Measurements from ENCODE around the gene CBFA2T2.

The CBFA2T2 gene

DNA sequence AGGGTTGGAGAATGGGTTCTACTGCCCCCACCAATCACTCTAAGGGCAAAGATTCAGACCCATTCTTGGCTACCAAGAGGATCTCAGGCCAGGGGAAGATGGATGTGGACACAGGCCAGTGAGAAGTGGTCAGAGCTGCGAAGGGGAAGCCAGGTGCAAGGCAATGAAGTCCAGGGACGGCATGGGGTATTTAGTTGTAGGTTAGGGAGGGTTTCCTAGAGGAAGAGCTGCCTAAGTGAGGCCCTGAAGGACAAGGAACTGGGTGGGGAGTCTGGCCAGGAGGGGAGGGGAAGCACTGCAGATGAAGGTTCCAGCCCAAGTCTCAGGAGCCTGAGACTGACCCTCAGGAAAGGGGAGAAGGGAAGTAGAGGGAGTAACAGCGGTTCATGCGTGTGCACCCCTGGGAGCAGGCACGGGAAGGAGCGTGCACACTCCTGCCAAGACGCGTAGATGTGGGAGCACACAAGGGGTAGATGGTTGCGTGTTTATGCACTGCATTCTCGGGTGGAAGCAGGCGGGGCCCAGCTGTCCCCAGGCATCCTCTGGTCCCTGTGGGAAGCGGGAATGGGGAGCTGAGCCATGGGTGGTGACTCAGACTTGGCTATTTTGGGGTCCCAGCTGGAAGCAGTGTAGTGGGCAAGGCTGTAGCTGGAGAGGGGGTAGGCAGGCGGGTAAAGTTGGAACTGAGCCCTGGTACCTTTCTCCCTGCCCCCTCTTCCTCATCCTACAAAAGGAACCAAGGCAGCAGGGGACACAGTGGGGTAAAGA, 180.2 kb downstream of the CBFA2T2 start:
- DNase-seq, result peak; percentile 19

DNA sequence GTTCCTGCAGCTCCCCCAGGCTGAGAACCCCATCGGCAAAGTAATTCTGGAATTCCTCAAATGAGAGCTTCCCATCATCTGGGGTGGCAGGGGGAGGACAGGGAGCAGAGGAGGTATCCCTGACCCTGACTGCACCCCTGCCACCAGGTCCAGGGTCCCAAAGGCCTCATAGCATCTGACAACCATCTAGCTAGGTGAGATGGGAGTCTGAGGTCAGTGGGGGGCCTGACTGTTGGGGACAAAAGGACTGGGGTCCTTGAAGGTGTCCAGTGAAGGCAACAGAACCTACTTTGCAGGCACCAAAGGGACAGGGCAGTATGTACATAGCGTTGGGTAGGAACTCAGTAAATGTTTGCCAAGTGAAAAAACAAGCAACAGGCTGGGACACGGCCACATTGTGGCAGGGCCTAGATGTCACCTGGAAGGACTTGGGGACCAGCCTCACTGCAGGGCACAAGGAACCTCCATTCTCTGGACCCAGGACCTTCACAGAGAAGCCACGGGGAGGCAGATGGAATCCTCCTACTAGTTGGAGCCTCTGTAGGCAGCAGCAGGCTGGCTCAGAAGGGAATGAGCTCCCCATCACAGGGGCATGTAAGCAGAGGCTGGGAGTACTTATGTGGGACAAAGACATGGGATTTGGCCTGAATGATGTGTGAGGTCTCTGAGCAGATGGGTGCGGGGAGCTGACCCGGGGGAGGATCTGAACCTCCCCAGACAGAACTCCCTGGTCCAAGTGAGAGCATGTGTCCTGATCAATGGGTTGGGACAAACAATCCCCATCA, 181.0 kb downstream of the CBFA2T2 start:
- DNase-seq, result peak; percentile 16

DNA sequence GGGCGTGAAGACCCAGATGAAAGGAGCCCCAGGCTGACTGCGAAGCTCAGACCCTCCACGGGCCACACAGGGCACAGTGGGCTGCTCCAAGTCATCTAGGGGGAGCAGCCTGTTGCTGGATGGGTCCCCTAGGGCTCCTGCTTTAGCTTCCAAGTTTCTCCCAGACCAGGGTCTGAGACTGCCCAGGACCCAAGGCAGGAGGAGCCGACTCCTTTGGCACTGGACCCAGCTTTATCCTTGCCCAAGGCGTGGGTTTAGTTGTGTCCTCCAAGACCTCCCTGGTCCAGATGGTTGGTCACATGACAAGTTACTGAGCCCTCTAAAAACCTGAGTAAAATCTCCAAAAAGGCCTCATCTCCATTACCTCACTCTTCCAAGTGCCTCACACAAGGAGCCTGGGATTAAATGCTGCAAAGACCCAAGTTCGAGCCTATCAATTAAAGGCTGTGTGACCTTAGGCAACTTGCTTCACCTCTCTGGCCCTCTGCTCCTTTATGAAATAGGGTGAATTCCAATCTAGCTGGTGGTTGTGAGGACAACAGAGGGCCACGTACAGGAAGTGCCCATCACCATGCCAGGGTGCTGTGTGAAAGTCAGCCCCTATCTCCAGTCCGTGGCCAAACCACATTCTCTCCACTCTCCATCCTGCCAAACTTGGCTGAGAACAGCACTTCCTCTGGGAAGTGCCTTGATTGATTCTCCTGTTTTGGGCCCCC, 181.8 kb downstream of the CBFA2T2 start:
- peak; percentile 17 for DNase-seq

DNA sequence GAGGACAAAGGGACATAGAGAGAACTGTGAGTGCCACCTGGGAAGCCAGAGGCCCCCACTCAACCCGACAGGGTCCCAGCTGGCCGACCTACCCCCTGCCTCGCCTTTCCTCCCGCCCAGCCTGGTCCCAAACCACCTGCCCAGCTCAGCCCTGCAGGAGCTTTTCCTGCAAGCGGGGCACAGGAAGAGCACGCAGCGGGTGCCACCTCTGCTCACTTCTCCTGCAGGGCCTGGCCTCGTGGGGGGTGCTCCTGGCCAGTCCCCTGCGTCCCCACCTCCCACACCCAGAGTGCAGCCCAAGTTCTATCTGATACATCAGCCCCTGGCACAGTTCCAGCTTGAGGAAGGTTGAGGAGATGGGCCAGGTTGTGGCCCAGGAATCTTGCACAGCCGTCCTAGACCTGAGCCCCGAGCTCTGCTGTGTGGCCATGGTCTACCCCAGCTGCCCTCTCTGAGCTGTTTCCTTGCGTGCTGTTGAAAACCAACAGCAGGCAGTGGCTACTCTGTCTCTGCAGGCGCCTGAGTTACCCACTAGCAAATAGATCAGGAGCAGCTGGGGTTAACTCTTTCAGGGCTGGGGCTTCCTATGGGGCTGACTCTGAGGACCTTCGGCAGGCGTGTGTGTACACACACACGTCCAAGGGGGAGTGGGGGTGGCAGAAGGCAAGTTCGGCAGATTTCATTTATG, 182.7 kb downstream of the CBFA2T2 start:
- DNase-seq, result peak; percentile 35

DNA sequence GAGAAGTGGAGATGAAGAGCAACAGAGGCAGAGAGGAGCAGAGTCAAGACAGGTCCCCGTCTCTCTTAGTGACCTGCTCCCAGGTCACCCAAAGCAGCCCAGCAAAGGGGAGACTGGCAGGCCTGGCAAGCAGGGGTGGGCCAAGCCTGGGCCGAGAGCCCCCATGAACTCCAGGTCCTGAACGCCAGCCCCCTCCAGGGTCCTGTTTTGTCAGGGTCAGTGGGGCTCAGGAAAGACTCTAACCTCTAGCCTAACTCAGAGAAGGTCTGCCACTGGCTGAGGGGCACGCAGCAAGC, 183.2 kb downstream of the CBFA2T2 start:
- peak; percentile 21 for DNase-seq

DNA sequence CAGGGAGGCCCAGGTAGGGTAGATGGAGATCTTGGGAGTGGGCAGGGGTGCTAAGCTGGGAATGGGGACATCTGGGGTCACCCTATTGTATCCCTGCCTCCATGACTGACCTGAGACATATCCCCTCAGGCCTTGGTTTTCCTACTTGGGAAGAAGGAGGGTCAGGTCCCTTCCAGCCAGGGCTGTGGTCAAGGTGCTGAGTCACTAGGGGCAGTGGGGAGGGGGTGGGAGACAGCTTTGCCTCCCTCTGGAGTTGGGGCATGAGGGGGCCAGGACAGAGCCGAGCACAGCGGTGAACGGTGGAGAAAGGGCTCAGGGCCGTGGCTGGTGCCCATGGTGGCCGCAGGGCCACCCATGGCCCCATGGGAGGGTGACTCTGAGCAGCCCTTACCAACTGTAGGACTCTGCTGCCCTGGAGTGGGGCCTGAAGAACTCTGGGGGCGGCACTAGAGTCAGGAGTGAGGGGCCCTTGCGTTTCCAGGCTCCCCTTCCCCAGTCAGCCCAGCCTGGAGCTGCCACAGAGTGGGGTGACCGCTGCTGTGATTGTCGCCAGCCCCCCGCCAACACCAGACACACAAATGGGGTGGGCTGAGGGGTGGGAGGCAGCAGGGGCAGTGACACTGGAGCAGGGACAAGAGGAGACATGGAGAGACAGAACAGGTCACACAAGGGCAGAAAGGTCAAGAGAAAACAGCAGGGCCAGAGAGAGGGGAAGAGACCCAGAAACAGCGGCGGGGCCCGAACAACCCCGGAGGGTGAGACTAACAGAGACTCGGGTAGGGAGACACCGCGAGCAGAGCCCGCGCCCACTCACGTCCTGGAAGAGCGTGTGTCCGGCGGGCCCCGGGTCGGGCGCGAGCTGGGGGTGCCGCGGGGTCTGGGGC, 183.8 kb downstream of the CBFA2T2 start:
- DNase-seq, result peak; percentile 39

DNA sequence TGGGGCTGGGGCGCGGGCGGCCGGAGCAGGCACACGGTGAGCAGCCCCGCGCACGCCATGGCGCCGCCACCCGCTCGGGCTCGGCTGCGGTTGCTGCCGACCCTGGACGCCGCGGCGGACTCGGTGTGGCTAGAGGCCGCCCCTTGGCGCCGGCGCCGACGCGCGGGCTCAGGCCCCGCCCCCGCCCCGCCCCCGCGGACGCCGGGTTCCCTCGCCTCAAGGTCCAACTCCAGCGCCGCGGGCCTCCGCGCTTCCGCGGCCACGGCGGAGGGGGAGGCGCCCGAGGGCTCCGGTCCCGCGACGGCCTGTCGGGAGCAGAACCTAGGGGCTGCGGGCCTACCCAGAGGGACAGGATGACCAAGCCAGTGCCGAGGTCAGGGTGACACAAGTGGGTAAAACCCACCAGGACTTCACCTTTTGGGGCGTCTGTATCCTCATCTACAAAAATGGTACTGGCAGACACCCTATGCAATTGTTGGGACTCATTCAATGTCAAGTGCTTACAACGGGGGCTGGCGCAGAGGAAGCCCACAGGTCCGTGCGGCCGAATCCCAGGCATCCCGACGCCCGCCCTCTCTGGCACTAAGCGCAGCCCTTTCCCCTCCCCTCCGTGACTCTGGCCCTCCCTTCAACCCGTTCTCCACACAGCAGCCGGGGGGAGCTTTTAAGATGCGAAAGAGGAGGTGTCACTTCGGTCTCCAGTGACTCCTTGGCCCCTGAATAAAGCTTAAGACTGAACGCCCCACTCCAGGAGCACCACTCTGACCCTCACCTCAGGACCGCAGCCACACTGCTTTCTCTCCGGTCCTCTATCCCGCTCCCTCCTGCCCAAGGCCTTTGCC, 184.6 kb downstream of the CBFA2T2 start, which contains the start of gene NECAB3:
Gene NECAB3 (minus strand): TSS at position 135 of the 842 bp plus-strand sequence. CDS start 76 bp downstream, at position 59.
- peak; percentile 88 for DNase-seq

DNA sequence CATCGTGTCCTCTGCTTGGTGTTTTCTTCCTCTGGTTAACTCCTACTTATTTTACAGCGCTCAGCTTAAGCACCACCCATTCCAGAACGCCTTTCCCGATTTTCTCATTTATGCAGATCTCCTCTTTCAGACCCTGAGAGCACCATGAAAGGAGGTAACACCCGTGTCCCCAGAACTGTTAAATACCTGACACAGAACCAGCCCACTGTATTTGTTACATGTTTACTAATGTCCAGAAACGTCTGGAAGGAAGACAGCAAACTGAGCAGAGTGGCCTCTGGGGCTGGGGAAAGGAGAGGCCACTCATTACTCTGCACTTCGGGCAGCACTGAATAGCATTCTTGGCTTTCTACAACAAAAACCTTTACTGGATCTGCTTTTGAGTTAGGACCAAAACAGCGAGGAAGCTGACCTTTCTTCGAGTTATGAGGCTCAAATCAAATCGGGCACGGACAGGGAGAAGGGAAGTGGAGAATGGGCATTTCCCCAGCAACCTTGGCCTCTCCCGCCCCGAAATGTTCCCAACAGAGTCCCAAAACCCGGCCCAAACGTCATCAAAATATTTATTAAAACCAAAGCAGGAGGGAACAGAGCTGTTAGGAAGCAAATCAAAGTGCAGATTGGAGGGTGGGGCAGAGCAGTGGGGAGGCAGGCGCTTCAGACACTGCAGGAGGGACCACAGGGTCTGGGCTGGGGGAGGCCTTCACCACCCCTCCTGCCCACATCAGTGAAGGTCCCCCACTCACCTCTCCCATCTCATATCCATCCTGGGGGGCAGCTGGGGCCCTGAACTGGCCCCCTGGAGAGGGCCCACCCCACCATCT, 185.5 kb downstream of the CBFA2T2 start:
- peak; percentile 27 for DNase-seq

DNA sequence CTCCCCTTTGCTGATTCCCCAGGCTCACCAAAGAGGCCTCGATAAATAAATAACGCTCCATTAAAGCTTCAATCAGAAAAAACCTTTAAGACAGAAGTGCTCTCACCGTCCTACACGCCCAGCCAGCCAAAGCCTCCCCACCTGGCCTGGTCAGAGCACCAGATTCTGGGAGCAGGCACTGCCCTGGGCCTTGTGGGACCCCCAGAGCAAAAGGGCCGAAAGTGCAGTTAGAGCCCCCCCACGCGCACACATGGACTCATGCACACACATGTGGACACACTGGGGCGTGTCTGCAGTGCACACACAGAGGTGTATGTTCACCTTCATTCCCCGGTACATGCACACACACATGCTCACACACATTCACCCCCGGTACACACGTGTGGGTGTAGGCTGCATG, 186.2 kb downstream of the CBFA2T2 start:
- peak; percentile 20 for DNase-seq

DNA sequence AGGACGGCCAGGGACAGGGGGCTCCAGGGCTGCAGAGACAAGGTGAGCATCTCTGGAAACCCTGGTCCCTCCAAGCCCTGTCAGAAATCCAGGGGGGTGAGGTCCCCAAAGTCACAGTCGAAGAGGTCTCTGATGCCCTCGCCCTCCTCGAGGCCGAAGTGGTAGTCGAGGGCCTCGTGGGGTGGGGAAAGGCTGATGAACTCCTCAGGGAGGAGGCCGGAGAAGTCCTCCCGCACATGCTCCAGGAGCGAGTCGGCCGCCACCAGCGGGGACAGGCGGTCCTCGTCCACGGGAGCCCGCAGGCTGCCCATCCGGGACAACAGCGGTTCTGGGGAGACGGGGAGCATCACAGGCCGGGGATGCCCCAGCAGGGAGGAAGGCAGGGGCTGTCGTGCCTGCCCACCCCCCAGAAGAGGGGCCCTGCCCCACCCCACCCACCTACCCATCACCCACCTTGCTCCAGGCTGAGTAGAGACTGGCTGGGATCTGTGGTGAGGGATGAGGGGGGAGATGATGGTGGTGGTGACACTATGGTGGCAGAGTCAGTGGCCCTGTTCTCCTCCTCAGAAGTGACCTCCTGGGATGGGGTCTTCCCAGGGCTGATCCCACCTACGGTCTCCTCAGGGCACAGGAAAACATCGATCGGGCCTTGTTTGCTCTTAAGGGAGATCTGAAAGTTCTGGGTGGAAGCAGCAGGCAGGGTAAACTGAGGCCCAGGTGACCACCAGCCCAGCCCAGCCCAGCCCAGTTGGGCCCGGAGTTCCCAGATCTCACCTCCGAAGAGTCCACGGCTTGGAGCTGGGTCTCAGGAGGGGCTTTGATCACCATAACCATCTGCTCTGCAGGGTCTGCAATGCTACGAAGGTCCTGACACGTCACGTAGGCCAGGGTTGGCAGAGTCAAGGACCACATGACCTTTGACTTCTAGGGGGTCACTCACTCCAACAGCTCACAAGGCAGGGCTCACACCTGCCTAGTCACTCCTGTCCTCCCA, 187.1 kb downstream of the CBFA2T2 start:
- DNase-seq, result peak; percentile 20

DNA sequence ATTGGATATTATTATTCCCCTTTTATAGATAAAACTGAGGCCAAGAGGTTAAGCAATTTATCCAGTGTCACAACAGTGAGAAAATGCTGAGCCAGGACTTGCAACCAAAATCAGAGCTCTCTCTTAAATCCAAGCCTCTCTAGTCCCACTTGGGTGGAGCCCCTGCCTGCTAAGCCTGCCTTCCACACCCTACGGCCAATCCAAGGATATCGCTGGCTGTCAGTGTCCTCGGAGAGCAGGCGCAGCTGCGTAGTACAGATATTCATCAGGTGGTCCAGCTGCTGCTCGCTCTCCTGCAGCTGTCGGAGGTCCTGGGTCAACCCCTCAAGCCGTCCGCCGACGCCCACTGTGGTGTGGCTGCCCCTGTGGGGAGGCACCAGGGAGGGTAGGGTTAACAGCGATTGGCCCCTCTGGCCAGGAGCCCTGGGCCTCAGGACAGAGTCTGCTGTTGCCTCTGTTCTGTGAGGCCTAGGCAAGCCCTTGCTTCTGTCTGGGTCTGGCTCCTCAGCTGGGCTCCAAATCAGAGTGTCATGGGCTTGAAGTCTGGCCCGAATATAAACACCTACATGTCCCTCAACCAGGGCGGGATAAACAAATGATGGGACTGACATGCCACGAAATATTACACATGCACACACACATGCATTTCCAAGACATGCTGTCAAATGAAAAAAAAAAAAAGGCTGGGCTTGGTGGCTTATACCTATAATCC, 188.3 kb downstream of the CBFA2T2 start:
- peak; percentile 74 for DNase-seq

DNA sequence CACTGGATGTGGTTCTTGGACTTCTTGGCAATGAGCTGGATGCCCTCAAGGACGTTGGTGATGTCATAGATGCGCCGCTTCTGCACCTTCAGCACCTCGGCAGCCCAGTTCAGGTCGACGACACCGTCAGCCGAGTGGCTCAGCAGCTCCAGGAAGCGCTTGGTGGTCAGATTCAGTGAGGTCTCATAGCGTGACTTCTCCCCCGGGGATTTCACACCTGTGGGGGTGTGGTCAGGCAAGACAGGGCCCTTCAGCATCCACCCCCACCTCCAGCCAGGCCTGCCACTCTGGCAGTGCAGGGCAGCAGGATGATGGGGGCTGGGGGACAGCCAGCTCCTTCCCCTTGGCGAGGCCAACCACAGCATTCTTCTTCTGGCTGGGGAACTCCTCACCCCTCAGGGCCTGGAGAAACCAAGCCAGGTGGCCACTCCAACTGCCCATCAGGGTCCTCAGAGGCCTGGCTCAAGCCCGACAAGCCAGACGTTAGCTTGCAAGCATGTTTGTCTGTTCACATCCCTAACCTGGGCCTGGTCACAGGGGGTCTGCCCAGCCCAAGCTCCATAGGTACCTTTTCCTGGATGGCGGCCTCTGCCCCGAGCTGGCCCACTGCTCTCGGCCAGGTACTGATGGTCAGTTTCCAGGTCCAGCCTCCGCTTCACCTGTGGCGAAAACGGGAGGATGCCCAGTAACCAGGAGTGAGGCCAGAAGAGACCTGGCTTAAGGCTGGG, 190.0 kb downstream of the CBFA2T2 start:
- peak; percentile 23 for DNase-seq

DNA sequence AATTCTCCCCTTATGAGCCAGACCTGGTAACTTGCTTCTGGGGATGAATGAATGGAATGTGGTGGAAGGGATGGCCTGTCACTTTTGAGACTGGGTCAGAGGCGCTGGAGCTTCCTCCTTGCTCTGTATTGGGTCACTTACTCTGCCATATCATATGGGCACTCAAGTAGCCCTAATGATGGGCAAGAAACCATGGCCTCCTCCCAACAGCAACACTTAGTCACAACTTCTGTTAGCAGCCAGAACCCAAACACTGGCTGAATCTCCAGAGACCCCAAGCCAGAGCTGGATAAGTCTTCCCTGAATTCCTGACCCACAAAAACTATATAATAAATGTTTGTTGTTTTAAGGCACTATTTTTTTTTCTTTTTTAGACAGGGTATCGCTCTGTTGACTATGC, 190.8 kb downstream of the CBFA2T2 start:
- DNase-seq, result no peak

DNA sequence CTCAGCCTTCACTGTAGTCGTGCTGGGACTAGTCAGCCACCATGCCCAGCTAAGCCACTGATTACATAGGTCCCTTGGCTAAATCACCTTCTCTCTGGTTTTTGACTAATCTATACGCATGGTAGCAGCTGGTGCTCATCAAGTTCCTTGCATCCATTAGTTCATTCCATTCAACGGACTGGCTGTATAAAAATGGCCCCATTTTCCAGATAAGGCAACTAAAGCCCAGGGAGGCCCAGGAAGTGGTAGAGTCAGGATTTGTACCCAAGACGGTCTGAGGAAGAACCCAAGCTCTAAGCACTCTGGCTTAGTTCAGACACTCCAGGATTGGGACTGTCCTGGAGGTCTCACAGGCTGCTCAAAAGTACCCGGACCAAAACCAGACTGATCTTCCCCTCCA, 191.4 kb downstream of the CBFA2T2 start:
- DNase-seq, result no peak

DNA sequence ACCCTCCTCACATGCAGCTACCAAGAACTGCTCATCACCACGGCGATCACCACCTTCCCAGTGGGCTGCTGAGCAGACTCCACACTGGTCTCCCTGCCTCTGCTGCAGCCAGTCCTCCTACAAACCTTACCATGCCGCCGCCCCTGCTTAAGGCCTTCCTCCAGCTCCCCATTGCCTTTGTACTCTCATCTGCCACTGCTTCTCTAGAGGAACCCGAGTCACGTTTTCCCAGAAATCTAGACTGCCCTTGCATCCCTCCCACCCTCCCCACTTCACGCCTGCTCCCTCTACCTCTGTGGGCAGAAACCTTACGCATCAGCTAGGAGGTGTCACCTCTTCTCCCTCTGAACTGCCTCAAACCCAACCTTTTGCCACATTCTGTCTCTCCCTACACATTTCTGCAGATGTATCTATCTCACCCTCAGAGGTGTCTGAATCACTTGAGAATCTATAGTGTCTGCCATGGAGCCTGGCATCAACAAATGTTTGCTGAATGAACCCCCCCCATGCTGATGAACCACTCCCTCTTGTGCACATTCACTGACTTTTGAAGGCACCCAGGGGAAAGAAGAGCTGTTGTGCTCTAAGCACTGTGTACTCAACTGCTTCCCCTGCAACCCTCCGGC, 191.9 kb downstream of the CBFA2T2 start:
- DNase-seq, result no peak

DNA sequence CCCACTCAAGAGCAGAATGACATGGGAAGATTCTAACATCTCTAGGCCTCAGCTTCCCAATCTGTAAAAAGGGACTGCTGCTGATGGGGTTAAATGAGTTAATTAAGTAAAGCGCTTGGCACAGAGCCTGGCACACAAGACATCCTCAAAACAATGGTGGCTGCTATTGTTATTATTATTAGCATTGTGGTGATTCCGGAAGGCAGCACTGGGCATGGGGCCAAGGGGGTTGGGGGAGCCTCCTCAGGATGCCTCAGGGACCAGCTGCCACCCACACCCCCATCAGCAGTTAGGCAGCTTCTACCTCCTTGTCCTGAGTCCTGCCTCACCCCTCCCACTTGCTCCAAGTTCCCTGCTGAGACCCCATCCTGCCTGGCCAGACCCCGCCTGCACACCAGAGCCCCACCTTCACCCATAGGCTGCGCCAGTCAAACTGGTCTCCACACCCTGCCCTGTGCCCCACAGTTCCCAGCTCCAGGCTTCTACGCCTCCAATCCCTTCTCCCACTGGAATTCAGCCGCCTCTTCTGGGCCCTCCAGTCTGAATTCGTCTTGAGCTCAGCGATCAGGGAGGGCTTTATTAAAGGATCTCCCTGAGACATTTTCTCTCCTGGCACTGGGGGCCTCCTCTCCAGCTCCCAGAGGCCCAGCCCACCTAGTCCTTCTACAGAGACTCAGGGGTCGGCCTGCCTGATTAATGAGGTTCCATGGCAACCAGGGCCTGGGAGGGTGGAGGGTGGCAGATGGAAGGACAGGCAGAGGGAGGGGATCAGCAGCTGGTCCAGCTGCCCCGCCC, 194.8 kb downstream of the CBFA2T2 start:
- DNase-seq, result peak; percentile 27
